ENCODE data around the gene S1PR4.

GRCh38 chr19:3225677-3226093 lies 47.1 kb downstream of the S1PR4 start:
- TF ChIP-seq MAX (IDR thresholded peaks at IDR 0.05; ENCODE audit: low read depth, low read length) (no peak), CTCF (IDR thresholded peaks at IDR 0.05; ENCODE audit: low read depth, low read length) (no peak), POLR2A (IDR thresholded peaks at IDR 0.05; ENCODE audit: extremely low read depth, insufficient read length) (no peak)

Data from NB4 (cell line).